ENCODE results near the gene ATG12.

DNA sequence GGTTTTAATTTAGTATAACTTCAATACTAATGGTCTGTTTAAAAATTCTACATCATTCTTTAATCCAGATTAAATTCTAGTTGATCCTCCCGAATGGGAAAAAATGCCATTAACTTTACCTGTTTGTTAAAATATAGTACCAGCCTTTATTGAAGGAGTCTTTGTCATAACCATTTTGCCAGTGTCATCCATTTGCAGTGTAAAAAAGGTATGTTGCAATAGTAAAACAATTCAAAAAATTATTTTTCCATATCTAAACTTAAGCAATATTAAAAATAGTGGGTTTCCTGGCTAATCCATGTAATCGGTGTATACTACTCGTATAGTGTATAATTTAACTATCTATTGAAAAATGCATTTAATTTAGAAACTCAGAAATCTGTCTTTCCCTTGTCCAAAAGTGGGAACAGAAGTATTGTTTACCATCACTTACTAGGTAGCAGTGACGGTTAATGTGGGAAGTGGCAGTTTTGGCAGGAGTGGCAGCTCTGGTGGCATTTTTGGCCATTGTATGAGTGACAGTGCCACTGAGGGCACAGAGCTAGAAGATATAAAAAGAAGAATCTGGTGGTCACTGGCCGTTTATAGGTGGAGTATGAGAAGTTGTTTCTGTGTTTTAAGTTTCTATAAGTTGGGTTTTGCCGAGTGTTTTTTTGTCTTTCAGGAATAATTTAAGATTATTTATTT is 2.2 kb upstream of the ATG12 start:
- TF ChIP-seq, protein P1, sequence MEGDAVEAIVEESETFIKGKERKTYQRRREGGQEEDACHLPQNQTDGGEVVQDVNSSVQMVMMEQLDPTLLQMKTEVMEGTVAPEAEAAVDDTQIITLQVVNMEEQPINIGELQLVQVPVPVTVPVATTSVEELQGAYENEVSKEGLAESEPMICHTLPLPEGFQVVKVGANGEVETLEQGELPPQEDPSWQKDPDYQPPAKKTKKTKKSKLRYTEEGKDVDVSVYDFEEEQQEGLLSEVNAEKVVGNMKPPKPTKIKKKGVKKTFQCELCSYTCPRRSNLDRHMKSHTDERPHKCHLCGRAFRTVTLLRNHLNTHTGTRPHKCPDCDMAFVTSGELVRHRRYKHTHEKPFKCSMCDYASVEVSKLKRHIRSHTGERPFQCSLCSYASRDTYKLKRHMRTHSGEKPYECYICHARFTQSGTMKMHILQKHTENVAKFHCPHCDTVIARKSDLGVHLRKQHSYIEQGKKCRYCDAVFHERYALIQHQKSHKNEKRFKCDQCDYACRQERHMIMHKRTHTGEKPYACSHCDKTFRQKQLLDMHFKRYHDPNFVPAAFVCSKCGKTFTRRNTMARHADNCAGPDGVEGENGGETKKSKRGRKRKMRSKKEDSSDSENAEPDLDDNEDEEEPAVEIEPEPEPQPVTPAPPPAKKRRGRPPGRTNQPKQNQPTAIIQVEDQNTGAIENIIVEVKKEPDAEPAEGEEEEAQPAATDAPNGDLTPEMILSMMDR (IDR thresholded peaks at IDR 0.05; ENCODE audit: poor library complexity, severe bottlenecking), result no peak
- TF ChIP-seq EP300 (conservative IDR thresholded peaks at IDR 0.05; ENCODE audit: poor library complexity, severe bottlenecking) (no peak), EZH2 (IDR thresholded peaks at IDR 0.05; ENCODE audit: borderline replicate concordance, insufficient read depth, low read length, poor library complexity, severe bottlenecking) (no peak), TAF1 (IDR thresholded peaks at IDR 0.05; ENCODE audit: low read depth) (no peak), SMC3 (conservative IDR thresholded peaks at IDR 0.05; ENCODE audit: poor library complexity) (no peak), RAD21 (conservative IDR thresholded peaks at IDR 0.05) (no peak), POLR2AphosphoS5 (IDR thresholded peaks at IDR 0.05) (no peak)

All from neural cell (in vitro differentiated cells).